ENCODE measurements around the gene FXR2.

Gene FXR2

GRCh38 chr17:7575481-7575883, 39.2 kb downstream of the FXR2 start:
- Histone ChIP-seq H2AFZ (ENCODE audit: insufficient read depth, low read length, poor library complexity) (no peak overlapping the region), H3K27me3 (ENCODE audit: insufficient read depth, low read length) (no peaks in the 10 kb centered on the region), H3K4me1 (ENCODE audit: control insufficient read depth in 1 of 2, insufficient read depth in 2 of 2, low read length in 2 of 2) (peaks cover 2 to 15% of the 10 kb centered on the region in 2 experiments), H2BK120ac (ENCODE audit: insufficient read depth, low read length, poor library complexity) (no peak overlapping the region), H3K18ac (ENCODE audit: low read length) (no peak overlapping the region), H3K14ac (ENCODE audit: low read length) (no peak overlapping the region), H3K4ac (ENCODE audit: low read depth, low read length) (no peak overlapping the region), H3K4me3 (ENCODE audit: low read depth, low read length) (no peak overlapping the region), H3K4me2 (ENCODE audit: low read length) (peak overlapping the region; percentile 14), H4K12ac (ENCODE audit: low read depth, low read length) (no peak overlapping the region), H3K27ac (ENCODE audit: low read depth, low read length) (no peak overlapping the region), H3K79me1 (ENCODE audit: low read length) (peaks cover 12% of the 10 kb centered on the region), H3K79me2 (ENCODE audit: control insufficient read depth, insufficient read depth, low read length, poor library complexity) (peaks cover 14% of the 10 kb centered on the region), H3K36me3 (ENCODE audit: control insufficient read depth in 1 of 2, insufficient read depth in 2 of 2, low read length in 2 of 2) (peaks cover 45 to 65% of the 10 kb centered on the region in 2 experiments), H4K91ac (ENCODE audit: low read depth, low read length) (no peak overlapping the region), H2AK5ac (ENCODE audit: low read length) (no peak overlapping the region), H3K9ac (ENCODE audit: low read length) (no peak overlapping the region), H2BK12ac (ENCODE audit: low read length) (no peak overlapping the region), H4K8ac (ENCODE audit: low read depth, low read length) (no peak overlapping the region), H3K9me3 (ENCODE audit: insufficient read depth, low read depth, low read length) (peaks cover 2% of the 10 kb centered on the region), H3K23ac (ENCODE audit: low read length) (no peak overlapping the region), H2BK5ac (ENCODE audit: low read depth, low read length, poor library complexity) (no peak overlapping the region)
- WGBS (ENCODE audit: extremely low coverage, insufficient coverage, insufficient read length), result no CpG with 5 or more reads among the region's 1 CpG
- DNase-seq, result no peak

GRCh38 chr17:7574176-7574953, 40.3 kb downstream of the FXR2 start:
- Histone ChIP-seq H3K4me3 (ENCODE audit: low read depth, low read length) (peak overlapping the region; percentile 99), H3K14ac (ENCODE audit: low read length) (no peak overlapping the region), H3K36me3 (ENCODE audit: control insufficient read depth in 1 of 2, insufficient read depth in 2 of 2, low read length in 2 of 2) (peaks cover 51 to 72% of the 10 kb centered on the region in 2 experiments), H3K9ac (ENCODE audit: low read length) (peak overlapping the region; percentile 84), H3K79me2 (ENCODE audit: control insufficient read depth, insufficient read depth, low read length, poor library complexity) (peaks cover 14% of the 10 kb centered on the region), H3K79me1 (ENCODE audit: low read length) (peaks cover 12% of the 10 kb centered on the region), H3K18ac (ENCODE audit: low read length) (no peak overlapping the region), H3K4me2 (ENCODE audit: low read length) (peak overlapping the region; percentile 89), H2BK12ac (ENCODE audit: low read length) (no peak overlapping the region), H3K4ac (ENCODE audit: low read depth, low read length) (peak overlapping the region; percentile 89), H2AFZ (ENCODE audit: insufficient read depth, low read length, poor library complexity) (no peak overlapping the region), H2BK5ac (ENCODE audit: low read depth, low read length, poor library complexity) (no peak overlapping the region), H4K12ac (ENCODE audit: low read depth, low read length) (no peak overlapping the region), H3K23ac (ENCODE audit: low read length) (no peak overlapping the region), H3K27me3 (ENCODE audit: insufficient read depth, low read length) (no peaks in the 10 kb centered on the region), H3K9me3 (ENCODE audit: insufficient read depth, low read depth, low read length) (peaks cover 2% of the 10 kb centered on the region), H2AK5ac (ENCODE audit: low read length) (no peak overlapping the region), H4K91ac (ENCODE audit: low read depth, low read length) (no peak overlapping the region), H4K8ac (ENCODE audit: low read depth, low read length) (no peak overlapping the region), H2BK120ac (ENCODE audit: insufficient read depth, low read length, poor library complexity) (no peak overlapping the region), H3K27ac (ENCODE audit: low read depth, low read length) (peak overlapping the region; percentile 34), H3K4me1 (ENCODE audit: control insufficient read depth in 1 of 2, insufficient read depth in 2 of 2, low read length in 2 of 2) (peaks cover 2 to 15% of the 10 kb centered on the region in 2 experiments)
- no CpG with 5 or more reads among the region's 15 CpGs for WGBS (ENCODE audit: extremely low coverage, insufficient coverage, insufficient read length)
- no peak for DNase-seq

- no peaks in the 10 kb centered on the region for H3K27me3 ChIP-seq (ENCODE audit: insufficient read depth, low read length)
- H3K27ac ChIP-seq (ENCODE audit: low read depth, low read length), result peak overlapping the region; percentile 87
- H3K4me3 ChIP-seq (ENCODE audit: low read depth, low read length), result peak overlapping the region; percentile 99
- H4K12ac ChIP-seq (ENCODE audit: low read depth, low read length), result peak overlapping the region; percentile 66
- H2AFZ ChIP-seq (ENCODE audit: insufficient read depth, low read length, poor library complexity), result peak overlapping the region; percentile 6
- H3K4ac ChIP-seq (ENCODE audit: low read depth, low read length), result peak overlapping the region; percentile 99
- peak overlapping the region; percentile 19 for H2BK12ac ChIP-seq (ENCODE audit: low read length)
- H3K18ac ChIP-seq (ENCODE audit: low read length), result peak overlapping the region; percentile 93
- peak overlapping the region; percentile 97 for H2AK5ac ChIP-seq (ENCODE audit: low read length)
- peaks cover 51 to 68% of the 10 kb centered on the region in 2 experiments for H3K36me3 ChIP-seq (ENCODE audit: control insufficient read depth in 1 of 2, insufficient read depth in 2 of 2, low read length in 2 of 2)
- H4K91ac ChIP-seq (ENCODE audit: low read depth, low read length), result peak overlapping the region; percentile 97
- H3K4me1 ChIP-seq (ENCODE audit: control insufficient read depth in 1 of 2, insufficient read depth in 2 of 2, low read length in 2 of 2), result peaks cover 2 to 15% of the 10 kb centered on the region in 2 experiments
- no peak overlapping the region for H3K23ac ChIP-seq (ENCODE audit: low read length)
- peak overlapping the region; percentile 90 for H4K8ac ChIP-seq (ENCODE audit: low read depth, low read length)
- peak overlapping the region; percentile 97 for H3K9ac ChIP-seq (ENCODE audit: low read length)
- H3K79me1 ChIP-seq (ENCODE audit: low read length), result peaks cover 12% of the 10 kb centered on the region
- WGBS (ENCODE audit: extremely low coverage, insufficient coverage, insufficient read length), result no CpG with 5 or more reads among the region's 71 CpGs
- H2BK120ac ChIP-seq (ENCODE audit: insufficient read depth, low read length, poor library complexity), result peak overlapping the region; percentile 64
- H3K79me2 ChIP-seq (ENCODE audit: control insufficient read depth, insufficient read depth, low read length, poor library complexity), result peaks cover 14% of the 10 kb centered on the region
- H2BK5ac ChIP-seq (ENCODE audit: low read depth, low read length, poor library complexity), result peak overlapping the region; percentile 77
- DNase-seq, result peak; percentile 82 to 85
- H3K4me2 ChIP-seq (ENCODE audit: low read length), result peak overlapping the region; percentile 89
- H3K14ac ChIP-seq (ENCODE audit: low read length), result peak overlapping the region; percentile 98
- peaks cover 2% of the 10 kb centered on the region for H3K9me3 ChIP-seq (ENCODE audit: insufficient read depth, low read depth, low read length)
Measured at GRCh38 chr17:7573324-7574080, 41.2 kb downstream of the FXR2 start.

GRCh38 chr17:7572588-7573323, 41.9 kb downstream of the FXR2 start:
- Histone ChIP-seq H3K14ac (ENCODE audit: low read length) (peak overlapping the region; percentile 98), H3K4me3 (ENCODE audit: low read depth, low read length) (peak overlapping the region; percentile 99), H2BK120ac (ENCODE audit: insufficient read depth, low read length, poor library complexity) (peak overlapping the region; percentile 64), H3K9ac (ENCODE audit: low read length) (peak overlapping the region; percentile 97), H3K4ac (ENCODE audit: low read depth, low read length) (peak overlapping the region; percentile 99), H2AFZ (ENCODE audit: insufficient read depth, low read length, poor library complexity) (peak overlapping the region; percentile 6), H3K23ac (ENCODE audit: low read length) (no peak overlapping the region), H3K79me2 (ENCODE audit: control insufficient read depth, insufficient read depth, low read length, poor library complexity) (peaks cover 14% of the 10 kb centered on the region), H3K36me3 (ENCODE audit: control insufficient read depth in 1 of 2, insufficient read depth in 2 of 2, low read length in 2 of 2) (peaks cover 45 to 62% of the 10 kb centered on the region in 2 experiments), H2BK5ac (ENCODE audit: low read depth, low read length, poor library complexity) (peak overlapping the region; percentile 77), H3K4me1 (ENCODE audit: control insufficient read depth in 1 of 2, insufficient read depth in 2 of 2, low read length in 2 of 2) (peaks cover 2 to 15% of the 10 kb centered on the region in 2 experiments), H3K9me3 (ENCODE audit: insufficient read depth, low read depth, low read length) (peaks cover 2% of the 10 kb centered on the region), H2BK12ac (ENCODE audit: low read length) (peak overlapping the region; percentile 19), H2AK5ac (ENCODE audit: low read length) (peak overlapping the region; percentile 97), H4K12ac (ENCODE audit: low read depth, low read length) (peak overlapping the region; percentile 66), H3K4me2 (ENCODE audit: low read length) (peak overlapping the region; percentile 19), H3K27ac (ENCODE audit: low read depth, low read length) (peak overlapping the region; percentile 87), H4K8ac (ENCODE audit: low read depth, low read length) (peak overlapping the region; percentile 90), H3K18ac (ENCODE audit: low read length) (peak overlapping the region; percentile 93), H3K27me3 (ENCODE audit: insufficient read depth, low read length) (no peaks in the 10 kb centered on the region), H4K91ac (ENCODE audit: low read depth, low read length) (peak overlapping the region; percentile 97), H3K79me1 (ENCODE audit: low read length) (peaks cover 12% of the 10 kb centered on the region)
- WGBS (ENCODE audit: extremely low coverage, insufficient coverage, insufficient read length), result no CpG with 5 or more reads among the region's 73 CpGs
- peak; percentile 100 for DNase-seq

All from trophoblast cell (in vitro differentiated cells and primary cell).